ENCODE measurements around the gene MYO1G.

- TF ChIP-seq POLR2A (IDR thresholded peaks at IDR 0.05; ENCODE audit: low read depth, low read length) (no peak), POLR2AphosphoS5 (IDR thresholded peaks at IDR 0.05; ENCODE audit: low read depth, low read length) (no peak)
These were observed 38.4 kb upstream of the MYO1G start for GRCh38 chr7:45017253-45017652.
